ENCODE results near the gene TRIM65.

DNA sequence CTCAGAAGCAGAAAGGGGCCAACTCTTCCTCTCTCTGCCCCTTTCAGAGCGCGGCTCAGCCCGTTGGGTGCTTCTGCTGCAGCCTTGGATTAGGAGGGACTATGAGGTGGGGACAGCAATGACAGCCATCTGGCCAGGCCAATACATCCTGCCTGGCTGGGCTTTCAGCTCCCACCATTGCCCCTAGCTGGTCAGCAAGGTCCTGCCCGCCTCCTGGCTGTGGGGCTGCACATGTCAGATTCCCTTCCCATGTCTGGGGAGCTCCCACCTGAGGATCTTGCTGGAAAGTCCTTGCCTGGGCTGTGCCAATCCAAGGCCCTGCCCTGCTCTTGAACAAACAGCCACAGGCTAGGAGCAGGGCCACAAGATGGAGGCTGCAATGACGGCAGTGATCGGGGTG, 8.3 kb downstream of the TRIM65 start:
- TF ChIP-seq RAD21 (IDR thresholded peaks at IDR 0.05; ENCODE audit: low read depth) (no peak), EP300 (IDR thresholded peaks at IDR 0.05; ENCODE audit: borderline replicate concordance) (no peak)
- TF ChIP-seq, protein P1, sequence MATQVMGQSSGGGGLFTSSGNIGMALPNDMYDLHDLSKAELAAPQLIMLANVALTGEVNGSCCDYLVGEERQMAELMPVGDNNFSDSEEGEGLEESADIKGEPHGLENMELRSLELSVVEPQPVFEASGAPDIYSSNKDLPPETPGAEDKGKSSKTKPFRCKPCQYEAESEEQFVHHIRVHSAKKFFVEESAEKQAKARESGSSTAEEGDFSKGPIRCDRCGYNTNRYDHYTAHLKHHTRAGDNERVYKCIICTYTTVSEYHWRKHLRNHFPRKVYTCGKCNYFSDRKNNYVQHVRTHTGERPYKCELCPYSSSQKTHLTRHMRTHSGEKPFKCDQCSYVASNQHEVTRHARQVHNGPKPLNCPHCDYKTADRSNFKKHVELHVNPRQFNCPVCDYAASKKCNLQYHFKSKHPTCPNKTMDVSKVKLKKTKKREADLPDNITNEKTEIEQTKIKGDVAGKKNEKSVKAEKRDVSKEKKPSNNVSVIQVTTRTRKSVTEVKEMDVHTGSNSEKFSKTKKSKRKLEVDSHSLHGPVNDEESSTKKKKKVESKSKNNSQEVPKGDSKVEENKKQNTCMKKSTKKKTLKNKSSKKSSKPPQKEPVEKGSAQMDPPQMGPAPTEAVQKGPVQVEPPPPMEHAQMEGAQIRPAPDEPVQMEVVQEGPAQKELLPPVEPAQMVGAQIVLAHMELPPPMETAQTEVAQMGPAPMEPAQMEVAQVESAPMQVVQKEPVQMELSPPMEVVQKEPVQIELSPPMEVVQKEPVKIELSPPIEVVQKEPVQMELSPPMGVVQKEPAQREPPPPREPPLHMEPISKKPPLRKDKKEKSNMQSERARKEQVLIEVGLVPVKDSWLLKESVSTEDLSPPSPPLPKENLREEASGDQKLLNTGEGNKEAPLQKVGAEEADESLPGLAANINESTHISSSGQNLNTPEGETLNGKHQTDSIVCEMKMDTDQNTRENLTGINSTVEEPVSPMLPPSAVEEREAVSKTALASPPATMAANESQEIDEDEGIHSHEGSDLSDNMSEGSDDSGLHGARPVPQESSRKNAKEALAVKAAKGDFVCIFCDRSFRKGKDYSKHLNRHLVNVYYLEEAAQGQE (IDR thresholded peaks at IDR 0.05; ENCODE audit: low read depth): no peak
